GM12891 (cell line): ENCODE data around the gene USP25.

Experiments
- POLR2A ChIP-seq: IDR thresholded peaks from 2 replicates; pipeline ENCODE4 v1.6.1; 2011; ENCODE audit warnings: low read depth, low read length, control low read depth
- POLR2AphosphoS5 ChIP-seq: IDR thresholded peaks from 2 replicates; pipeline ENCODE4 v1.6.1; 2011; ENCODE audit warnings: low read depth, low read length, control low read depth
- POU2F2 ChIP-seq: IDR thresholded peaks from 2 replicates; pipeline ENCODE4 v1.6.1; 2011; ENCODE audit warnings: low read depth, mild to moderate bottlenecking, control low read depth, low read length, moderate library complexity
- TAF1 ChIP-seq: IDR thresholded peaks from 2 replicates; pipeline ENCODE4 v1.6.1; 2011; ENCODE audit warnings: low read depth, low read length, control low read depth

GRCh38 chr21:15826147-15826780, 96.5 kb downstream of the USP25 start:
- TF ChIP-seq TAF1: no peak
- TF ChIP-seq POLR2A: no peak
- no peak for TF ChIP-seq POLR2AphosphoS5
- no peak for TF ChIP-seq POU2F2
